MM.1S (cell line): Measurements from ENCODE around the gene MACROD2.

Experiments used
- DNase-seq: peaks from one replicate; pipeline ENCODE4 v3.0.0-alpha.2; 2015
- H2AFZ ChIP-seq: fragments of 300-600 bp; sonication (generic); 2 replicates; pipeline ENCODE4 v1.6.0; 2016; ENCODE audit warnings: antibody characterized with exemption, low read length
- H3F3A ChIP-seq: fragments of 300-600 bp; sonication (generic); 2 replicates; pipeline ENCODE4 v1.6.1; 2016; ENCODE audit warnings: mild to moderate bottlenecking, antibody characterized with exemption, low read length, moderate library complexity, mixed read lengths; ENCODE audit not compliant: insufficient read depth
- H3K27ac ChIP-seq: fragments of 300-600 bp; sonication (generic); 2 replicates; pipeline ENCODE4 v1.5.1; 2016; ENCODE audit warnings: mild to moderate bottlenecking, low read length
- H3K27me3 ChIP-seq: fragments of 300-600 bp; sonication (generic); replicated peaks from 2 replicates; pipeline ENCODE4 v1.6.0; 2016; ENCODE audit warnings: low read length; ENCODE audit not compliant: insufficient read depth
- H3K36me3 ChIP-seq: fragments of 300-600 bp; sonication (generic); replicated peaks from 2 replicates; pipeline ENCODE4 v1.6.1; 2016; ENCODE audit warnings: mild to moderate bottlenecking, low read length, mixed read lengths; ENCODE audit not compliant: insufficient read depth
- H3K4me1 ChIP-seq: fragments of 300-600 bp; sonication (generic); 2 replicates; pipeline ENCODE4 v1.6.1; 2016; ENCODE audit warnings: low read length, mixed read lengths
- H3K4me2 ChIP-seq: fragments of 300-600 bp; sonication (generic); 2 replicates; pipeline ENCODE4 v1.6.0; 2016; ENCODE audit warnings: low read depth, low read length
- H3K4me3 ChIP-seq: fragments of 300-600 bp; sonication (generic); 2 replicates; pipeline ENCODE4 v1.5.1; 2016; ENCODE audit warnings: low read length, mixed read lengths
- H3K79me2 ChIP-seq: fragments of 300-600 bp; sonication (generic); 2 replicates; pipeline ENCODE4 v1.6.1; 2016; ENCODE audit warnings: mixed run types, low read length, mixed read lengths
- H3K9ac ChIP-seq: fragments of 300-600 bp; sonication (generic); 2 replicates; pipeline ENCODE4 v1.6.1; 2016; ENCODE audit warnings: low read length, mixed read lengths
- H3K9me2 ChIP-seq: fragments of 300-600 bp; sonication (generic); replicated peaks from 2 replicates; pipeline ENCODE4 v1.6.1; 2016; ENCODE audit warnings: mild to moderate bottlenecking, low read length, mixed read lengths; ENCODE audit not compliant: insufficient read depth
- H3K9me3 ChIP-seq: fragments of 300-600 bp; sonication (generic); replicated peaks from 2 replicates; pipeline ENCODE4 v1.6.1; 2016; ENCODE audit warnings: mild to moderate bottlenecking, low read length, mixed read lengths; ENCODE audit not compliant: insufficient read depth
- H4K20me1 ChIP-seq: fragments of 300-600 bp; sonication (generic); 2 replicates; pipeline ENCODE4 v1.6.1; 2016; ENCODE audit warnings: mild to moderate bottlenecking, low read length, moderate library complexity, mixed read lengths; ENCODE audit not compliant: insufficient read depth
- EZH2 ChIP-seq: fragments of 300-600 bp; sonication (generic); optimal IDR thresholded peaks from 2 replicates; pipeline ENCODE3; 2017; ENCODE audit warnings: low read depth, mild to moderate bottlenecking, antibody characterized with exemption, low read length, mixed read lengths
- EZH2phosphoT487 ChIP-seq: fragments of 300-600 bp; sonication (generic); IDR thresholded peaks from 2 replicates; pipeline ENCODE4 v1.6.1; 2018; ENCODE audit warnings: antibody characterized with exemption, low read length
- TF ChIP-seq, protein P1 (sequence below): fragments of 300-600 bp; sonication (generic); IDR thresholded peaks from 2 replicates; pipeline ENCODE4 v1.5.1; 2016; ENCODE audit warnings: antibody characterized with exemption, low read length, mixed read lengths

The MACROD2 gene

DNA sequence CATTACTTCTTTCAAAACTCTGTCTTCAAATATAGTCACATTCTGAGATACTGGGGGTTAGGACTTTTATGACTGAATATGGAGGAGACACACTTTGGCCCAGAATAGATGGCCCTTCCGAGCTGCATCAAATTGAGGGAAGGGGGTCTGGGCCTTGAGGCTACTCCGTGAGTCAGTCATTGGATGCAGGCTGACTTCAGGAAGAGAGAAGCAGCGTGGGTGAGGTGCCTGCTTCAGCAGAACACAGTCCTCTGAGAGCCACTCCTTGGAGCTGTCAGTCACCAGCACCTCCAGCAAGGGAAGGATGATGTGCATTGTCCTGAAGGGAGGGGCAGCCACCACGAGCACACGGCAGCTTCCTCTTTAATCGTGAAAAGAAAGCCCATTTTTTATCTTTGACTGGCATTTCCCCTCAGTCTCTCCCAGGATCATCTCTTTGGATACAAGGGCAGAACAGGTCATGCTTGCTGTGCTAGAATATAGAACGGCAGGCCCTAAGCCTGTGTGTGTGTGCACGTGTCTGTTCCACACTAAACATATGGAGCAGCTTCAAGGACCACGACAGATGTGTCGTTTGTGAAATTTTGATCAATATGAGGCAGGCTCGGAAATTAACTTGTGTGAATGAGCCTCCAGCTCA, 1856.4 kb downstream of the MACROD2 start:
- H3K27me3 ChIP-seq: no peaks in the 10 kb centered on the region
- no peaks in the 10 kb centered on the region for H3K9me3 ChIP-seq
- H3K4me3 ChIP-seq: no peak overlapping the region
- H3K4me2 ChIP-seq: no peak overlapping the region
- no peak overlapping the region for H3K9ac ChIP-seq
- DNase-seq: no peak
- H2AFZ ChIP-seq: no peak overlapping the region
- no peaks in the 10 kb centered on the region for H3F3A ChIP-seq
- H3K79me2 ChIP-seq: no peaks in the 10 kb centered on the region
- no peak overlapping the region for H3K27ac ChIP-seq
- no peaks in the 10 kb centered on the region for H3K9me2 ChIP-seq
- no peaks in the 10 kb centered on the region for H3K36me3 ChIP-seq
- H4K20me1 ChIP-seq: no peaks in the 10 kb centered on the region
- H3K4me1 ChIP-seq: no peaks in the 10 kb centered on the region
- no peak for TF ChIP-seq EZH2
- no peak for TF ChIP-seq EZH2phosphoT487
- TF ChIP-seq, protein P1, sequence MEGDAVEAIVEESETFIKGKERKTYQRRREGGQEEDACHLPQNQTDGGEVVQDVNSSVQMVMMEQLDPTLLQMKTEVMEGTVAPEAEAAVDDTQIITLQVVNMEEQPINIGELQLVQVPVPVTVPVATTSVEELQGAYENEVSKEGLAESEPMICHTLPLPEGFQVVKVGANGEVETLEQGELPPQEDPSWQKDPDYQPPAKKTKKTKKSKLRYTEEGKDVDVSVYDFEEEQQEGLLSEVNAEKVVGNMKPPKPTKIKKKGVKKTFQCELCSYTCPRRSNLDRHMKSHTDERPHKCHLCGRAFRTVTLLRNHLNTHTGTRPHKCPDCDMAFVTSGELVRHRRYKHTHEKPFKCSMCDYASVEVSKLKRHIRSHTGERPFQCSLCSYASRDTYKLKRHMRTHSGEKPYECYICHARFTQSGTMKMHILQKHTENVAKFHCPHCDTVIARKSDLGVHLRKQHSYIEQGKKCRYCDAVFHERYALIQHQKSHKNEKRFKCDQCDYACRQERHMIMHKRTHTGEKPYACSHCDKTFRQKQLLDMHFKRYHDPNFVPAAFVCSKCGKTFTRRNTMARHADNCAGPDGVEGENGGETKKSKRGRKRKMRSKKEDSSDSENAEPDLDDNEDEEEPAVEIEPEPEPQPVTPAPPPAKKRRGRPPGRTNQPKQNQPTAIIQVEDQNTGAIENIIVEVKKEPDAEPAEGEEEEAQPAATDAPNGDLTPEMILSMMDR: no peak

GRCh38 chr20:15854911-15855310, 1859.6 kb downstream of the MACROD2 start:
- Histone ChIP-seq H3K9me2 (no peaks in the 10 kb centered on the region), H3F3A (no peaks in the 10 kb centered on the region), H3K9me3 (no peaks in the 10 kb centered on the region), H3K4me3 (no peak overlapping the region), H3K4me2 (no peak overlapping the region), H3K27me3 (no peaks in the 10 kb centered on the region), H4K20me1 (no peaks in the 10 kb centered on the region), H2AFZ (no peak overlapping the region), H3K79me2 (no peaks in the 10 kb centered on the region), H3K4me1 (no peaks in the 10 kb centered on the region), H3K36me3 (no peaks in the 10 kb centered on the region), H3K27ac (no peak overlapping the region), H3K9ac (no peak overlapping the region)
- TF ChIP-seq EZH2phosphoT487 (no peak), EZH2 (no peak)
- TF ChIP-seq, protein P1: no peak
- DNase-seq: no peak

- no peaks in the 10 kb centered on the region for H3K27me3 ChIP-seq
- no peak overlapping the region for H3K4me2 ChIP-seq
- no peak overlapping the region for H3K4me3 ChIP-seq
- no peak for DNase-seq
- H3K9me2 ChIP-seq: no peaks in the 10 kb centered on the region
- no peaks in the 10 kb centered on the region for H3K36me3 ChIP-seq
- no peak overlapping the region for H3K9ac ChIP-seq
- H4K20me1 ChIP-seq: no peaks in the 10 kb centered on the region
- H3F3A ChIP-seq: no peaks in the 10 kb centered on the region
- no peak overlapping the region for H3K27ac ChIP-seq
- H3K79me2 ChIP-seq: no peaks in the 10 kb centered on the region
- TF ChIP-seq EZH2 (no peak), EZH2phosphoT487 (no peak)
- TF ChIP-seq, protein P1: no peak
- no peaks in the 10 kb centered on the region for H3K9me3 ChIP-seq
- H3K4me1 ChIP-seq: no peaks in the 10 kb centered on the region
- H2AFZ ChIP-seq: no peak overlapping the region
Observed at GRCh38 chr20:15857173-15857784, 1862.0 kb downstream of the MACROD2 start.
